ENCODE results near the gene DNM2.
"Not testable (repeated sequence)": the region's sequence is repeated elsewhere in the genome, so short reads cannot be mapped to it uniquely, and the experiment has no call there.

DNM2 gene

GRCh38 chr19:10717356-10718204 lies at the start of gene DNM2:
TSS of gene DNM2 (plus strand) at chr19:10718079. CDS start at chr19:10718243, 164 bp downstream.
- peak; percentile 100 for DNase-seq

GRCh38 chr19:10669246-10669645 lies 48.6 kb upstream of the DNM2 start:
- no peak for DNase-seq

- DNase-seq, result no peak
These were observed 47.7 kb upstream of the DNM2 start for GRCh38 chr19:10670182-10670581.

- DNase-seq, result no peak
These were observed 46.7 kb upstream of the DNM2 start for GRCh38 chr19:10670876-10671804.

- DNase-seq, result not testable (repeated sequence)
These were observed 46.0 kb upstream of the DNM2 start for GRCh38 chr19:10671922-10672321.

GRCh38 chr19:10675214-10675613 lies 42.7 kb upstream of the DNM2 start:
- not testable (repeated sequence) for DNase-seq

GRCh38 chr19:10677751-10678150 lies 40.1 kb upstream of the DNM2 start:
- DNase-seq, result no peak

- DNase-seq, result no peak
These were observed 39.1 kb upstream of the DNM2 start for GRCh38 chr19:10678813-10679212.

GRCh38 chr19:10679743-10680142 lies 38.1 kb upstream of the DNM2 start:
- no peak for DNase-seq

- no peak for DNase-seq
These were observed 37.2 kb upstream of the DNM2 start for GRCh38 chr19:10680545-10681135.

- DNase-seq, result no peak
These were observed 36.2 kb upstream of the DNM2 start for GRCh38 chr19:10681658-10682057.

GRCh38 chr19:10682397-10683063 lies 35.3 kb upstream of the DNM2 start:
- no peak for DNase-seq

GRCh38 chr19:10683064-10683426 lies 34.8 kb upstream of the DNM2 start:
- DNase-seq, result no peak

- DNase-seq, result no peak
These were observed 34.3 kb upstream of the DNM2 start for GRCh38 chr19:10683582-10683981.

GRCh38 chr19:10685210-10685609 lies 32.7 kb upstream of the DNM2 start:
- DNase-seq, result no peak

GRCh38 chr19:10686193-10686592 lies 31.7 kb upstream of the DNM2 start:
- DNase-seq, result no peak

GRCh38 chr19:10686661-10687517 lies 31.0 kb upstream of the DNM2 start:
- DNase-seq, result no peak

GRCh38 chr19:10687518-10688288 lies 30.2 kb upstream of the DNM2 start:
- DNase-seq, result no peak

- DNase-seq, result no peak
These were observed 29.2 kb upstream of the DNM2 start for GRCh38 chr19:10688545-10689280.

GRCh38 chr19:10690341-10690781 lies 27.5 kb upstream of the DNM2 start:
- no peak for DNase-seq

Measured in NCI-H1092 treated with DMSO at 0.1 percent for 48 hours (cell line).